Fibroblast of the aortic adventitia (primary cell): ENCODE results near the gene PTPRH. TPM values are rescaled to one million over a fixed set of nuclear protein-coding genes. Genes with fewer than 3 reads are reported as not detected.

ENCODE experiments used
- DNase-seq: peaks from one replicate; pipeline ENCODE4 v3.0.0-alpha.2; 2010; ENCODE audit warnings: low read depth
- H3K4me3 ChIP-seq: 2 replicates; pipeline ENCODE4 v1.5.1; 2011; ENCODE audit warnings: low read depth, mild to moderate bottlenecking, control low read depth, low read length, moderate library complexity
- CTCF ChIP-seq: IDR thresholded peaks from 2 replicates; pipeline ENCODE4 v1.5.1; 2011; ENCODE audit warnings: mild to moderate bottlenecking, low read length, control low read depth, inconsistent platforms; ENCODE audit not compliant: insufficient read depth
- total RNA-seq: library from RNA; depleted of rRNA; stranded (reverse); fragments of >200 nt; gene quantifications from 2 replicates; pipeline ENCODE4 v1.2.3, GENCODE V29; 2012; ENCODE audit warnings: low replicate concordance

The PTPRH gene
- total RNA-seq, 1 donor = 7.8 TPM

- no peak for TF ChIP-seq CTCF
- H3K4me3 ChIP-seq = peak overlapping the region; percentile 25
- no peak for DNase-seq
Observed at GRCh38 chr19:55254625-55254977, 45.3 kb upstream of the PTPRH start.

GRCh38 chr19:55253842-55254624 is 44.7 kb upstream of the PTPRH start:
- no peak for DNase-seq
- no peak for TF ChIP-seq CTCF
- H3K4me3 ChIP-seq = peak overlapping the region; percentile 25

GRCh38 chr19:55252760-55253663 is 43.7 kb upstream of the PTPRH start:
- TF ChIP-seq CTCF = no peak
- no peak overlapping the region for H3K4me3 ChIP-seq
- no peak for DNase-seq

DNA sequence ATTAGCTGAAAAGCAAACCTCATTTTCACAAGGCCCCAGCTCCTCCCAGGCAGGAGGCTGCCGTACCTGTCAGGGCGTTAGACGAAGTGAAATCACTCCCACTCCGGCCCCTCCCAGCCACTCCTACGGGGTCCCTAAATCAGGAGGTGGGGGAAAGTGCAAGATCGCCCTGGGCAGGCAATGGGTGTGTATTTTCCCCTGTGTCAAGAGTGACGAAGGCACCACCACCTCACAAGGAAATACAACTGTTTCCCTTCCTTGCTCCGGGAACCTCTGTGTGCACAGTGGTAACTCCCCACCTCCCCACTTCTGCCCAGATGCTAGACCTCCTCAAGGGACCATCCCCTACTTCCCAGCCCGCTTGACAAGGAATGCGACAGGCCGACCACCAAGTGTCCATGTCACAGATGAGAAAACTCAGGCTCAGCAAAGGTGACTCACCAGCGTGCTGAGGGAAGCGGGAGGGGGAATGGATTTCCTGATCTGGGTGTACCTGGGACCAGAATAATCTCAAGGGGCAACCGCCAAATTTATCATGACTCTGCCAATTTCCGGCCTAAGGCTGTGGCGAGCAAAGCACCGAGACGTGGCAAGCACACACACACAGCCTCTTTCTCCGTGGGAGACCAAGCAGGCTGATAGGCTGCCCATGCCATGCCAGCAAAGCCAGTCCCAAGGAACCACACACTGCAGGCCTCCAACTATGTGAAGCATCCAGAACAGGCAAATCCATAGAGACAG is 42.2 kb upstream of the PTPRH start:
- DNase-seq = peak; percentile 27
- H3K4me3 ChIP-seq = no peak overlapping the region
- no peak for TF ChIP-seq CTCF

DNA sequence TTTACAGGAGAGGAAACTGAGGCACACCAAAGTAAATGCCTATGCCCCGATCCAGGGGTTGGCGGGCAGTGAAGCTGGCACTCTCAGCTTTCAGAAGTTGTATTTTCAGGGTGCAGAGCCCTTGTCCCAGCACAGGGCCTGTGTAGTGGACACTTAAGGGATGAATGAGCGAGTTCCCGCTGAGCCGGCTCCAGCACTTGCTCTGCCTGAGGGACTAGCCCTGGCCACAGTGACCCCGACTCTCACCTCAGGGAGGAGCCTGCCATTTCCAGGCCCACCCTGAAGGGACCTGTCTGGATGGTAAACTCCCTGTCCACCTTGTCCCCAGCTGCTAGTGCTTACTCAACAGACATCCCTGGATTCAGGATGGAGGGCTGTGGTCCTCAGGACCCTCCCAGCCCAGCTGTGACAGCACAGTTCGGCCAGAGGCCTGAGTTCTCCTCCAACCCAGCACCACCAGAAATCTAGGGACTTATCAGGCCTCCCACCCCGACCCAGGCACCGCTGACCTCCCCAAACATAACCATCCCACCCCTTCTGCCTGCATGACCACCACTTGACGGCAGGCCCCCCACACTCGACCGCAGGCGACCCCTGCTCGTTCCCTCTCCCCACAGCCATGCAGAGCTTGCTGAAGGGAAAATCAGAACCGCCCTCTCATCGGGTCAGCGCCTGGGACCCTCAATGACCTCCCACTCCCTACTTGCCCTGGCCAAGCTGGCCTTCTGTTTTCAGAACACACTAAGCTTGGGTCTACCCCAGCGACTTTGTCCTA is 41.1 kb upstream of the PTPRH start:
- TF ChIP-seq CTCF = no peak
- H3K4me3 ChIP-seq = no peak overlapping the region
- DNase-seq = no peak

DNA sequence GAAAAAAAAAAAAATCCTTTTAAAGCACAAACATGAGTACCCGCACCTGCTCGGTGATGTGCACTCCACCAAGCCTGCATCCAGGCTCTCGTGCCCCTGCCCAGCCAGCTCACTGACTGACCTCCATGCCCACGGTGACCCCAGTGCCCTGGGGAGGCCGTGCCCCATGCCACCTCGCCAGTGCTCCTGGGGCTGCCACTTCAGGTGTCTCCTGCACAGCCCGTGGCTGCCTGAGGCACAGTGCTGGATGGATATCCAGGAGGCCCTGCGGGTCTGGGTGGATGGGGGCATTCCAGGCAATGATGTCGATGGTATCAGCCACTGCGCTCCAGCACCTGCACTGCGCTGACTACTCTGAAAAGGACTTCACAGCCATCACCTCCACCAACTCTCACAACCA is 40.5 kb upstream of the PTPRH start:
- H3K4me3 ChIP-seq = no peak overlapping the region
- TF ChIP-seq CTCF = no peak
- no peak for DNase-seq
